SK-N-MC (cell line): ENCODE data around the gene CCER1.

Experiments
- EZH2 ChIP-seq: fragments of 200-600 bp; sonication (generic); IDR thresholded peaks from one replicate; pipeline ENCODE4 v1.6.1; 2017; ENCODE audit warnings: antibody characterized with exemption
- FOXP2 ChIP-seq: optimal IDR thresholded peaks from 2 replicates; pipeline ENCODE3; 2011; ENCODE audit warnings: mild to moderate bottlenecking, moderate library complexity; ENCODE audit not compliant: insufficient read depth; ENCODE audit errors: extremely low read length, control extremely low read depth
- POLR2AphosphoS5 ChIP-seq: IDR thresholded peaks from 2 replicates; pipeline ENCODE4 v1.6.1; 2012; ENCODE audit warnings: mild to moderate bottlenecking, low read depth, low read length, borderline replicate concordance

DNA sequence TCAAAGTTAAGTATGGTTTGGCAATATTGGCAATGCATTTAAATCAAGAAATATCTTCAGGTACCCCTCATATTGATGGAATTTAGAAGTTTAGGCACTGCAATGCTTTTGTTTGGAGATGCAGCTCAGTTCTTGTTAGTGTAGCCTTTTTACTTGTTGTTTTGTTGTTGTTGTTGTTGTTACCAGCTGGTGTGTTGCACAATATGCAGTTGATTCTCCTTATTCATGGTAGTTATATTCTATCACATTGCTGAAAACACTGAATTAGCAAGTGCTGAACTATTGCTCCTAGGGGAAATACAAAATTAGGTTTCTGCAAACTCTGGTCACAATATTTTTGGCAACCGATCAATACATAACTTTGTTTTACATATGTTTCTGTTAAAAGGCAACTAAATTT, 34.8 kb downstream of the CCER1 start:
- TF ChIP-seq POLR2AphosphoS5: no peak
- TF ChIP-seq EZH2: no peak
- TF ChIP-seq FOXP2: no peak
